Measurements from ENCODE around the gene NXT1.

Gene NXT1

GRCh38 chr20:23308024-23308423 lies 42.6 kb upstream of the NXT1 start:
- Histone ChIP-seq H3K4me3 (ENCODE audit: insufficient read length, low read depth) (no peak overlapping the region), H3K9me3 (ENCODE audit: insufficient read depth, low read length) (no peaks in the 10 kb centered on the region), H3K4me1 (ENCODE audit: insufficient read depth, insufficient read length) (no peaks in the 10 kb centered on the region), H3K9ac (ENCODE audit: insufficient read length, low read depth) (no peak overlapping the region), H3K27me3 (ENCODE audit: insufficient read depth, insufficient read length) (no peaks in the 10 kb centered on the region), H3K36me3 (ENCODE audit: insufficient read depth, insufficient read length, low read length) (no peaks in the 10 kb centered on the region)
- no peak for DNase-seq (ENCODE audit: low read depth, low spot score)
- TF ChIP-seq ZNF274 (IDR thresholded peaks at IDR 0.05; ENCODE audit: low read depth, low read length) (no peak), SUZ12 (IDR thresholded peaks at IDR 0.05; ENCODE audit: extremely low read depth, insufficient read depth, insufficient read length) (no peak), YY1 (IDR thresholded peaks at IDR 0.05; ENCODE audit: insufficient read depth, insufficient read length) (no peak)

DNA sequence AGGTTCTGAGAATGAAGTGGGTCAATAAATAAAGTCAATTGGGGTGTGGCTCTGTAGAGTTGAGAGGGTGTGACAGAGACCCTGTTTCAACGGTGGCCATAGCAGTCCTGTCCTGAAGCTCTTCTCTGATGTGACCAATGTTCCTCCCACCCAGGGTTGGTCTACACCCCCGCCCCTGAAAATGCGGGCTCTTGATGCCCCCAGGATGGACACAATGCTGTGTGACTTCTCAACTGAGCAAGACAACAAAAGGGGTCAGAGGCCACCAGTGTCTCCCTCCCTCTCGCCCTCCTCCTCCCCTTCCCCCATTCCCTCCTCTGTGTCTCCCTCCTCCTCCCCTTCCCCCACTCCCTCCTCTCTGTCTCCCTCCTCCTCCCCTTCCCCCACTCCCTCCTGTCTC lies 41.7 kb upstream of the NXT1 start:
- H3K36me3 ChIP-seq (ENCODE audit: insufficient read depth, insufficient read length, low read length), result no peaks in the 10 kb centered on the region
- no peak overlapping the region for H3K4me3 ChIP-seq (ENCODE audit: insufficient read length, low read depth)
- no peak for TF ChIP-seq ZNF274 (IDR thresholded peaks at IDR 0.05; ENCODE audit: low read depth, low read length)
- no peak for TF ChIP-seq YY1 (IDR thresholded peaks at IDR 0.05; ENCODE audit: insufficient read depth, insufficient read length)
- TF ChIP-seq SUZ12 (IDR thresholded peaks at IDR 0.05; ENCODE audit: extremely low read depth, insufficient read depth, insufficient read length), result no peak
- no peak overlapping the region for H3K9ac ChIP-seq (ENCODE audit: insufficient read length, low read depth)
- H3K4me1 ChIP-seq (ENCODE audit: insufficient read depth, insufficient read length), result no peaks in the 10 kb centered on the region
- no peaks in the 10 kb centered on the region for H3K9me3 ChIP-seq (ENCODE audit: insufficient read depth, low read length)
- H3K27me3 ChIP-seq (ENCODE audit: insufficient read depth, insufficient read length), result no peaks in the 10 kb centered on the region
- DNase-seq (ENCODE audit: low read depth, low spot score), result no peak

- Histone ChIP-seq H3K4me1 (ENCODE audit: insufficient read depth, insufficient read length) (no peaks in the 10 kb centered on the region), H3K27me3 (ENCODE audit: insufficient read depth, insufficient read length) (no peaks in the 10 kb centered on the region), H3K9me3 (ENCODE audit: insufficient read depth, low read length) (no peaks in the 10 kb centered on the region), H3K9ac (ENCODE audit: insufficient read length, low read depth) (no peak overlapping the region), H3K36me3 (ENCODE audit: insufficient read depth, insufficient read length, low read length) (no peaks in the 10 kb centered on the region), H3K4me3 (ENCODE audit: insufficient read length, low read depth) (no peak overlapping the region)
- no peak for DNase-seq (ENCODE audit: low read depth, low spot score)
- no peak for TF ChIP-seq YY1 (IDR thresholded peaks at IDR 0.05; ENCODE audit: insufficient read depth, insufficient read length)
- TF ChIP-seq SUZ12 (IDR thresholded peaks at IDR 0.05; ENCODE audit: extremely low read depth, insufficient read depth, insufficient read length), result no peak
- no peak for TF ChIP-seq ZNF274 (IDR thresholded peaks at IDR 0.05; ENCODE audit: low read depth, low read length)
Observed at GRCh38 chr20:23309781-23310180, 40.8 kb upstream of the NXT1 start.

DNA sequence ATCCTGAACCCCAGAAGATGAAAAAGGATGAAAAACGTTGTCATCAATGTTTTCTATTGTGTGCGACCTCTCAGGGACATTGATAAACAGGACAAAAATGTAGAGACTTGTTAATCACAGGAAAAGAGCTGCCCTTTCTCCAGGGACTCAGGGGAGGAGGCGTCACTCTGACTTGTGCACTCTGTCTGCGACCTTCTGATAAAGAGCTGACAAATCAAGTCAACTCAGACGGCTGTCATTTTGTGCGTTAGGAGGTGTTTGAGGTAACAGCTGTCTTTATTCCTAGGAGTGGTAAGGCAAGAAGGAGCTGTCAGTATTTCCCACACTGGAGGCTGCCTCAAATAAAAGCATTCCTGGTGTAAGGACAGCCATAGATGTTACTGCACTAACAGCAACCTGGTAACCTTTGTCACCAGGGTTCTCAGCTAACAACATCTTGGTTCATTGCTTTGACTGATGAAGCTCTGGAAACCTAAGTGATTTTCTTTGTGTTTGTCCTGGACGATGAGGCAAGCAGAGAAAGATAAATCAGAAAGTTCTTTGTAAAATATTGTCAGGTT lies 38.6 kb upstream of the NXT1 start:
- H3K4me1 ChIP-seq (ENCODE audit: insufficient read depth, insufficient read length), result no peaks in the 10 kb centered on the region
- TF ChIP-seq ZNF274 (IDR thresholded peaks at IDR 0.05; ENCODE audit: low read depth, low read length) (no peak), YY1 (IDR thresholded peaks at IDR 0.05; ENCODE audit: insufficient read depth, insufficient read length) (no peak), SUZ12 (IDR thresholded peaks at IDR 0.05; ENCODE audit: extremely low read depth, insufficient read depth, insufficient read length) (no peak)
- no peak for DNase-seq (ENCODE audit: low read depth, low spot score)
- H3K9ac ChIP-seq (ENCODE audit: insufficient read length, low read depth), result no peak overlapping the region
- no peak overlapping the region for H3K4me3 ChIP-seq (ENCODE audit: insufficient read length, low read depth)
- H3K36me3 ChIP-seq (ENCODE audit: insufficient read depth, insufficient read length, low read length), result no peaks in the 10 kb centered on the region
- no peaks in the 10 kb centered on the region for H3K9me3 ChIP-seq (ENCODE audit: insufficient read depth, low read length)
- H3K27me3 ChIP-seq (ENCODE audit: insufficient read depth, insufficient read length), result no peaks in the 10 kb centered on the region

DNA sequence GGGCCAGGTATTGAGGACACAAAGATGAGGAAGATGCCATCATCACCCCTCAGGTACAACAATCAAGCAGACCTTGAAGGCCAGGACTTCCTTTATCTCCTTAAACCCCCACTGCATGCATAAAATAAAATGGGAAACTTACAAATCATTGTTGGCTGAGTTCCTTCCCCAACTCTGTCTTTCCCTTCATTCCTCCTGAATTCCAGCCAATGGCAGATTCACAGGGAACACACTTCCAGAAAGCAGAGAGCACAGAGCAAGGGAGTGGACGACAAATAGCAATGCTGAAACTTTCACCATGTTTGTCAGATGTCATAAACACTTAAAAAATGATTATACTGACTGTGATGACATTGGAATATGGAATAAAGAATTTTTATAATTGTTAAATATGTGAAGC lies 37.3 kb upstream of the NXT1 start:
- no peak for TF ChIP-seq ZNF274 (IDR thresholded peaks at IDR 0.05; ENCODE audit: low read depth, low read length)
- H3K4me1 ChIP-seq (ENCODE audit: insufficient read depth, insufficient read length), result no peaks in the 10 kb centered on the region
- DNase-seq (ENCODE audit: low read depth, low spot score), result no peak
- no peaks in the 10 kb centered on the region for H3K36me3 ChIP-seq (ENCODE audit: insufficient read depth, insufficient read length, low read length)
- no peaks in the 10 kb centered on the region for H3K27me3 ChIP-seq (ENCODE audit: insufficient read depth, insufficient read length)
- no peaks in the 10 kb centered on the region for H3K9me3 ChIP-seq (ENCODE audit: insufficient read depth, low read length)
- H3K4me3 ChIP-seq (ENCODE audit: insufficient read length, low read depth), result no peak overlapping the region
- no peak overlapping the region for H3K9ac ChIP-seq (ENCODE audit: insufficient read length, low read depth)

DNA sequence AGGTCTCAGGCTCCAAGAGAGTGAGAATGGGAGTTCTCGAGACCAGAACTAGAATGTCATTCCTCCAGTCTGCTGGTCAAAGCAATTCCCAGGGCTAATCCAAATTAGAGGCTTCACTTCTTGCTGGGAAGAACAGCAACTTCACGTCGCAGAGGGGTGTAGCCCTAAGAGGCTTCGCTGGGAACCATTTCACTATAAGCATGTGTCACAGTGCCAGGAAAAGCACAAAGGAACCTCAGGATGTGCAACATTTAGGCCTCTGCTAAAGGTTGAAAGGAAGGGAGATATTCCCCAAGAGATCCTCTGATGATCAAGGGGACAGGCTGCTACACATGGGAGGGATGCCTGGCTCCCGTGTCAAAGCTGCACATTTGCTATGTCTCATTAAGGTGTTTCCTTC lies 35.9 kb upstream of the NXT1 start:
- TF ChIP-seq YY1 (IDR thresholded peaks at IDR 0.05; ENCODE audit: insufficient read depth, insufficient read length) (no peak), ZNF274 (IDR thresholded peaks at IDR 0.05; ENCODE audit: low read depth, low read length) (no peak), SUZ12 (IDR thresholded peaks at IDR 0.05; ENCODE audit: extremely low read depth, insufficient read depth, insufficient read length) (no peak)
- no peak for DNase-seq (ENCODE audit: low read depth, low spot score)
- H3K4me1 ChIP-seq (ENCODE audit: insufficient read depth, insufficient read length), result no peaks in the 10 kb centered on the region
- H3K9ac ChIP-seq (ENCODE audit: insufficient read length, low read depth), result no peak overlapping the region
- no peaks in the 10 kb centered on the region for H3K9me3 ChIP-seq (ENCODE audit: insufficient read depth, low read length)
- H3K36me3 ChIP-seq (ENCODE audit: insufficient read depth, insufficient read length, low read length), result no peaks in the 10 kb centered on the region
- H3K27me3 ChIP-seq (ENCODE audit: insufficient read depth, insufficient read length), result no peaks in the 10 kb centered on the region
- no peak overlapping the region for H3K4me3 ChIP-seq (ENCODE audit: insufficient read length, low read depth)

DNA sequence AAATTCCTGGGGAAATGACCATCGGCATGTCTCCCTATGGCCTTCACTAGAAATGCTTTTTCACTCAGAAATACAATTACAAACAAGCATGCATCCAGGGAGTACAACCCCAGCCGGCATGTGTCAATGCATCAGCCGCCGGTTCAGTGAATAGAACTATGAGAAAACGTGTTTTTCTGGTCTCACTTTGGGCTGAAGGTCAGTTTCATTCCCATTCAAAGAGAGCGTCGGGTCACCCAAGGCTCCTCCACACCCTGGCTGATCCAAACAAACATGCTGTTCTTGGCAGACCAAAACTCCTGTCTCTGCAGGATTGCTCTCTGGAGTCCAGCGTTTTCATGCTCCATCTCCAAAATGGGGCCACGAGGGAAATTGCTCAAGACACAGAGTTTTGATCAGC lies 35.5 kb upstream of the NXT1 start:
- DNase-seq (ENCODE audit: low read depth, low spot score), result no peak
- Histone ChIP-seq H3K9me3 (ENCODE audit: insufficient read depth, low read length) (no peaks in the 10 kb centered on the region), H3K9ac (ENCODE audit: insufficient read length, low read depth) (no peak overlapping the region), H3K4me3 (ENCODE audit: insufficient read length, low read depth) (no peak overlapping the region), H3K36me3 (ENCODE audit: insufficient read depth, insufficient read length, low read length) (no peaks in the 10 kb centered on the region), H3K27me3 (ENCODE audit: insufficient read depth, insufficient read length) (no peaks in the 10 kb centered on the region), H3K4me1 (ENCODE audit: insufficient read depth, insufficient read length) (no peaks in the 10 kb centered on the region)
- no peak for TF ChIP-seq ZNF274 (IDR thresholded peaks at IDR 0.05; ENCODE audit: low read depth, low read length)
- TF ChIP-seq SUZ12 (IDR thresholded peaks at IDR 0.05; ENCODE audit: extremely low read depth, insufficient read depth, insufficient read length), result no peak
- TF ChIP-seq YY1 (IDR thresholded peaks at IDR 0.05; ENCODE audit: insufficient read depth, insufficient read length), result no peak

DNA sequence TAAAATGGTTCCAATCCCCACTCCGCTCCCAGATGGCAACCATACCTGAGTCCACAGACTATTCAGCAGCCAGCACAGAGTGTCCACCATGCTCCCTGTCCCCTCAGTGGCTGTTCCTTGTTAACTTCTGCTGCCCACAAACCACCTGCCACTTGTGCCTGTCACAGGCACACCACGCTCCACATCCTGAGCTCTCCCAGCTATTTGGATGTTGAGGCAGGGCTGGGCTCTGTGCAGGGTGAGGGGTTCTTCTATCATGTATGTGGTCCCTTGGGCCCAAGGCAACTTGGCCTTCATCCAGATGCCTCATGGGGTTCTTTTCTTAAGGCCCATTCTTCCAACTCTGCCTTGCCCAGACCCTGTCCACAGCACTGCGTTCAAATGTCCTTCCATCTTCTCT lies 34.0 kb upstream of the NXT1 start:
- Histone ChIP-seq H3K4me3 (ENCODE audit: insufficient read length, low read depth) (no peak overlapping the region), H3K4me1 (ENCODE audit: insufficient read depth, insufficient read length) (no peaks in the 10 kb centered on the region), H3K27me3 (ENCODE audit: insufficient read depth, insufficient read length) (no peaks in the 10 kb centered on the region), H3K36me3 (ENCODE audit: insufficient read depth, insufficient read length, low read length) (no peaks in the 10 kb centered on the region), H3K9ac (ENCODE audit: insufficient read length, low read depth) (no peak overlapping the region), H3K9me3 (ENCODE audit: insufficient read depth, low read length) (no peaks in the 10 kb centered on the region; the same call in 1 of the 2 replicates)
- TF ChIP-seq YY1 (IDR thresholded peaks at IDR 0.05; ENCODE audit: insufficient read depth, insufficient read length) (no peak), SUZ12 (IDR thresholded peaks at IDR 0.05; ENCODE audit: extremely low read depth, insufficient read depth, insufficient read length) (no peak), ZNF274 (IDR thresholded peaks at IDR 0.05; ENCODE audit: low read depth, low read length) (no peak)
- no peak for DNase-seq (ENCODE audit: low read depth, low spot score)
